Neural cell (in vitro differentiated cells): ENCODE results near the gene SMARCA4. TPM values are rescaled to one million over a fixed set of nuclear protein-coding genes. Genes with fewer than 3 reads are reported as not detected.

Source experiments
- H2AFZ ChIP-seq: fragments of 200-600, 300-800 bp; sonication (generic), shearing (Covaris generic); 2 replicates; pipeline ENCODE4 v1.6.0; 2014; ENCODE audit warnings: low read depth, mild to moderate bottlenecking, antibody characterized with exemption, low read length, moderate library complexity
- H3F3A ChIP-seq: fragments of 200-600 bp; shearing (Covaris generic); 2 replicates; pipeline ENCODE4 v1.6.1; 2016; ENCODE audit warnings: mild to moderate bottlenecking, moderate library complexity, mixed read lengths, antibody characterized with exemption, low read length; ENCODE audit not compliant: insufficient read depth, poor library complexity, severe bottlenecking
- H3K27ac ChIP-seq: fragments of 200-600, 300-800 bp; sonication (generic), shearing (Covaris generic); 2 replicates; pipeline ENCODE4 v1.5.1; 2014; ENCODE audit warnings: mild to moderate bottlenecking, low read length, moderate library complexity
- H3K27me3 ChIP-seq: fragments of 300-800, 200-600 bp; sonication (generic), shearing (Covaris generic); 2 replicates; pipeline ENCODE4 v1.6.0; 2014; ENCODE audit warnings: mild to moderate bottlenecking, low read depth, low read length, moderate library complexity; ENCODE audit not compliant: insufficient read depth
- H3K36me3 ChIP-seq: fragments of 300-800, 200-600 bp; sonication (generic), shearing (Covaris generic); 2 replicates; pipeline ENCODE4 v1.5.1; 2014; ENCODE audit warnings: mild to moderate bottlenecking, antibody characterized with exemption, low read length, moderate library complexity; ENCODE audit not compliant: insufficient read depth
- H3K4me2 ChIP-seq: fragments of 300-800, 200-600 bp; sonication (generic), shearing (Covaris generic); 2 replicates; pipeline ENCODE4 v1.6.0; 2014; ENCODE audit warnings: mild to moderate bottlenecking, low read length
- H3K4me3 ChIP-seq: fragments of 300-800, 200-600 bp; sonication (generic), shearing (Covaris generic); 2 replicates; pipeline ENCODE4 v1.5.1; 2014; ENCODE audit warnings: mild to moderate bottlenecking, low read length, moderate library complexity
- H3K79me2 ChIP-seq: fragments of 200-600 bp; shearing (Covaris generic); replicated peaks from 2 replicates; pipeline ENCODE4 v1.6.0; 2014; ENCODE audit warnings: mild to moderate bottlenecking, low read length, moderate library complexity; ENCODE audit not compliant: insufficient read depth
- H3K9ac ChIP-seq: fragments of 300-800, 200-600 bp; sonication (generic), shearing (Covaris generic); 2 replicates; pipeline ENCODE4 v1.6.1; 2016; ENCODE audit warnings: mild to moderate bottlenecking, low read length, mixed read lengths
- H3K9me2 ChIP-seq: fragments of 200-600 bp; shearing (Covaris generic); 2 replicates; pipeline ENCODE4 v1.6.1; 2016; ENCODE audit warnings: mild to moderate bottlenecking, low read length, mixed read lengths; ENCODE audit not compliant: insufficient read depth
- H3K9me3 ChIP-seq: fragments of 200-600, 300-800 bp; sonication (generic), shearing (Covaris generic); 2 replicates; pipeline ENCODE4 v1.6.1; 2016; ENCODE audit warnings: mild to moderate bottlenecking, mixed run types, low read length, moderate library complexity, mixed read lengths
- H4K20me1 ChIP-seq: fragments of 200-600 bp; shearing (Covaris generic); 2 replicates; pipeline ENCODE4 v1.6.1; 2016; ENCODE audit warnings: mild to moderate bottlenecking, mixed run types; ENCODE audit not compliant: insufficient read depth
- EP300 ChIP-seq: fragments of 450-650 bp; conservative IDR thresholded peaks from 2 replicates; pipeline ENCODE4 v1.6.1; 2014; ENCODE audit warnings: antibody characterized with exemption, mild to moderate bottlenecking, moderate library complexity; ENCODE audit not compliant: poor library complexity, severe bottlenecking
- EZH2 ChIP-seq: fragments of 200-600, 300-800 bp; shearing (Covaris generic), sonication (generic); IDR thresholded peaks from 2 replicates; pipeline ENCODE4 v1.6.1; 2014; ENCODE audit warnings: antibody characterized with exemption, low read length, borderline replicate concordance, mild to moderate bottlenecking; ENCODE audit not compliant: insufficient read depth, poor library complexity, severe bottlenecking
- MXI1 ChIP-seq: fragments of 450-650 bp; conservative IDR thresholded peaks from 2 replicates; pipeline ENCODE4 v1.6.1; 2014; ENCODE audit warnings: antibody characterized with exemption, mild to moderate bottlenecking; ENCODE audit not compliant: poor library complexity, severe bottlenecking
- POLR2AphosphoS5 ChIP-seq: IDR thresholded peaks from 2 replicates; pipeline ENCODE4 v1.6.1; 2012
- RAD21 ChIP-seq: fragments of 450-650 bp; conservative IDR thresholded peaks from 2 replicates; pipeline ENCODE4 v1.6.1; 2014; ENCODE audit warnings: antibody characterized with exemption, mild to moderate bottlenecking, moderate library complexity
- REST ChIP-seq: IDR thresholded peaks from 2 replicates; pipeline ENCODE4 v1.6.1; 2012; ENCODE audit warnings: borderline replicate concordance
- SMC3 ChIP-seq: fragments of 450-650 bp; conservative IDR thresholded peaks from 2 replicates; pipeline ENCODE4 v1.6.1; 2014; ENCODE audit warnings: antibody characterized with exemption, mild to moderate bottlenecking, moderate library complexity; ENCODE audit not compliant: poor library complexity
- TAF1 ChIP-seq: IDR thresholded peaks from 2 replicates; pipeline ENCODE4 v1.6.1; 2012; ENCODE audit warnings: low read depth
- polyA plus RNA-seq: library from polyadenylated mRNA; depleted of rRNA; stranded (reverse); fragments of >200 nt; gene quantifications from 2 replicates; pipeline ENCODE4 v1.2.3, GENCODE V29; 2014
- TF ChIP-seq, protein P1 (sequence below): fragments of 450-650 bp; IDR thresholded peaks from 2 replicates; pipeline ENCODE4 v1.5.1; 2014; ENCODE audit warnings: antibody characterized with exemption, mild to moderate bottlenecking, moderate library complexity; ENCODE audit not compliant: poor library complexity, severe bottlenecking

The SMARCA4 gene
- polyA plus RNA-seq, 1 donor from 2014 or later = 97.3 TPM

DNA sequence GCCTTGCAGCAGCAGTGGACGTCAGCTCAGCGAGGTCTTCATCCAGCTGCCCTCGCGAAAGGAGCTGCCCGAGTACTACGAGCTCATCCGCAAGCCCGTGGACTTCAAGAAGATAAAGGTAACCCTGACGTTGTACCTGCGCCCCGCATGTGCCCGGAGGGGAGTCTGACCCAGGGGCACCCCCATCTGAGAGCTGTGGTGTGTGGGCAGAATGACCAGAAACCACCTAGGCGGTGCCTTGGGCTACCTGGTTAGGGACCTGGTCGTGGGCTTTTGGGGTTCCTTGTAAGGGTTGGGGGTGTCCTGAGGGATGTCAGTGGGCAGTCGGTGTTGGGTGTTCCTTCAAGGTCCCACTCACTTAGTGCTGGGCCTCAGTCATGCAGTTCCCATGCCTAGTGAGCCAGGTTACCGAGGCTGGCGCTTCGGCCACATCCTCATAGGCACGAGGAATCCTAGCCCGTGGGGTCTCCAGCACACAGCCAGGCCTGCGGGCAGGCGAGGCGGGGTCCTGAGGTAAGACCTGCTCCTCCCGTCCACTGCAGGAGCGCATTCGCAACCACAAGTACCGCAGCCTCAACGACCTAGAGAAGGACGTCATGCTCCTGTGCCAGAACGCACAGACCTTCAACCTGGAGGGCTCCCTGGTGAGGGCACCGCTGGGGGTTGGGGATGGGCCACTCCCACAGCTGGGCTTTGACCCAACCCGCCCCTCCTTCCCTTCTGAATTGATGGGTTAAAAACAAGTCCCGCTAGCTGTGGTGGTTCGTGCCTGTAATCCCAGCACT, 97.6 kb downstream of the SMARCA4 start:
- no peaks in the 10 kb centered on the region for H4K20me1 ChIP-seq
- no peaks in the 10 kb centered on the region for H3K27me3 ChIP-seq
- H3K79me2 ChIP-seq = no peaks in the 10 kb centered on the region
- TF ChIP-seq RAD21 (no peak), TAF1 (no peak), POLR2AphosphoS5 (no peak), MXI1 (no peak), SMC3 (no peak), EP300 (no peak), REST (no peak), EZH2 (no peak)
- TF ChIP-seq, protein P1, sequence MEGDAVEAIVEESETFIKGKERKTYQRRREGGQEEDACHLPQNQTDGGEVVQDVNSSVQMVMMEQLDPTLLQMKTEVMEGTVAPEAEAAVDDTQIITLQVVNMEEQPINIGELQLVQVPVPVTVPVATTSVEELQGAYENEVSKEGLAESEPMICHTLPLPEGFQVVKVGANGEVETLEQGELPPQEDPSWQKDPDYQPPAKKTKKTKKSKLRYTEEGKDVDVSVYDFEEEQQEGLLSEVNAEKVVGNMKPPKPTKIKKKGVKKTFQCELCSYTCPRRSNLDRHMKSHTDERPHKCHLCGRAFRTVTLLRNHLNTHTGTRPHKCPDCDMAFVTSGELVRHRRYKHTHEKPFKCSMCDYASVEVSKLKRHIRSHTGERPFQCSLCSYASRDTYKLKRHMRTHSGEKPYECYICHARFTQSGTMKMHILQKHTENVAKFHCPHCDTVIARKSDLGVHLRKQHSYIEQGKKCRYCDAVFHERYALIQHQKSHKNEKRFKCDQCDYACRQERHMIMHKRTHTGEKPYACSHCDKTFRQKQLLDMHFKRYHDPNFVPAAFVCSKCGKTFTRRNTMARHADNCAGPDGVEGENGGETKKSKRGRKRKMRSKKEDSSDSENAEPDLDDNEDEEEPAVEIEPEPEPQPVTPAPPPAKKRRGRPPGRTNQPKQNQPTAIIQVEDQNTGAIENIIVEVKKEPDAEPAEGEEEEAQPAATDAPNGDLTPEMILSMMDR = no peak
- H3K36me3 ChIP-seq = peaks cover 9% of the 10 kb centered on the region
- no peak overlapping the region for H3K4me2 ChIP-seq
- H2AFZ ChIP-seq = no peak overlapping the region
- H3K4me3 ChIP-seq = no peak overlapping the region
- H3K9ac ChIP-seq = no peak overlapping the region
- H3F3A ChIP-seq = no peaks in the 10 kb centered on the region
- H3K27ac ChIP-seq = no peak overlapping the region
- no peaks in the 10 kb centered on the region for H3K9me2 ChIP-seq
- H3K9me3 ChIP-seq = no peaks in the 10 kb centered on the region

DNA sequence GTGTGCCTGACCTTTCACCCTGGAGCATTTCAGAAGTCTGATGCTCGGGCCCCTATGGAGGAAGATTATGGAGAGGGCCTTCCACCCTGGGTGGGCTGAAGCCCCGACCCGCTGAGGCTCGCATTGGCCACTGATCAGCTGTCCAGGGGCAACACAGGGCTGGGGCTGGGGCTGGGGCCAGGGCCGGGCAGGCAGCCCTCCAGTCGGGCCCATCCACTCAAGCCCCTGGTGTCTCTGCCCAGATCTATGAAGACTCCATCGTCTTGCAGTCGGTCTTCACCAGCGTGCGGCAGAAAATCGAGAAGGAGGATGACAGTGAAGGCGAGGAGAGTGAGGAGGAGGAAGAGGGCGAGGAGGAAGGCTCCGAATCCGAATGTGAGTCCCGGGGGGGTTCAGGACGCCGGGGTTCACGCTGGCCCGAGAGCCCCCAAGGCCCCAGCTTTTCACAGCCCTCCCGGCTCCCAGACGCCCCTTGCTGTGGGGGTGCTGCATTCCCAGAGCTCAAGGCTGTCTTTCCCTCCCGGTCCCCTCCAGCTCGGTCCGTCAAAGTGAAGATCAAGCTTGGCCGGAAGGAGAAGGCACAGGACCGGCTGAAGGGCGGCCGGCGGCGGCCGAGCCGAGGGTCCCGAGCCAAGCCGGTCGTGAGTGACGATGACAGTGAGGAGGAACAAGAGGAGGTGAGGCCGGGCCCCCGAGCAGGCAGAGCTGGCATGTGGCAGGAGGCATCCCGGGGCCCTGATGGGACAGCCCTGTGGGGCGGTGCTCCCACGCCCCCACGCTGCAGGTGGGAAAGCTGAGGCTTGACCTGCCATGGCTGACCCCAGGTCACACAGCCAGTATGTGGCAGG, 98.9 kb downstream of the SMARCA4 start:
- peaks cover 9% of the 10 kb centered on the region for H3K36me3 ChIP-seq
- H3F3A ChIP-seq = no peaks in the 10 kb centered on the region
- no peaks in the 10 kb centered on the region for H3K9me2 ChIP-seq
- H3K9ac ChIP-seq = no peak overlapping the region
- no peaks in the 10 kb centered on the region for H3K27me3 ChIP-seq
- H2AFZ ChIP-seq = no peak overlapping the region
- no peaks in the 10 kb centered on the region for H3K79me2 ChIP-seq
- no peak for TF ChIP-seq RAD21
- no peak for TF ChIP-seq EP300
- TF ChIP-seq REST = no peak
- TF ChIP-seq TAF1 = no peak
- TF ChIP-seq MXI1 = no peak
- TF ChIP-seq EZH2 = no peak
- H3K9me3 ChIP-seq = no peaks in the 10 kb centered on the region
- H3K27ac ChIP-seq = no peak overlapping the region
- no peak overlapping the region for H3K4me3 ChIP-seq
- H3K4me2 ChIP-seq = no peak overlapping the region
- H4K20me1 ChIP-seq = no peaks in the 10 kb centered on the region
